PC-3 (cell line): ENCODE results near the gene GPR45. TPM values are rescaled to one million over a fixed set of nuclear protein-coding genes. Genes with fewer than 3 reads are reported as not detected.

Experiments
- ATAC-seq: fragments of 200-7000 bp; cut with Tn5 transposase; 2 replicates; pipeline ENCODE4 v1.9.1; 2020; ENCODE audit warnings: mild to moderate bottlenecking, moderate library complexity
- BruUV-seq: library from RNA; stranded (reverse); fragments of 400-500 nt; replicated peaks from 2 replicates; lab custom pipeline; 2021; lab: Mats Ljungman, UMichigan
- CTCF ChIA-PET: fragments of 300-600 bp; sonication (Branson Sonifier 250); formaldehyde crosslinking; loops from one replicate; lab custom pipeline; 2022; ENCODE audit warnings: antibody characterized with exemption; lab: Charles Lee
- POLR2A ChIA-PET: fragments of 300-600 bp; sonication (Branson Sonifier 250); formaldehyde crosslinking; loops from one replicate; lab custom pipeline; 2022; ENCODE audit warnings: antibody characterized with exemption; ENCODE audit not compliant: unreplicated experiment; lab: Charles Lee
- DNase-seq: peaks from one replicate; pipeline ENCODE4 v3.0.0-alpha.2; 2015
- H2AFZ ChIP-seq: fragments of 300-600 bp; sonication (generic); 2 replicates; pipeline ENCODE4 v1.6.0; 2016; ENCODE audit warnings: antibody characterized with exemption, low read length
- H3F3A ChIP-seq: fragments of 300-600 bp; sonication (generic); one replicate; pipeline ENCODE4 v1.6.0; 2017; ENCODE audit warnings: antibody characterized with exemption, low read length, control low read depth, mild to moderate bottlenecking; ENCODE audit not compliant: unreplicated experiment
- H3K27ac ChIP-seq: fragments of 300-600 bp; sonication (generic); 2 replicates; pipeline ENCODE4 v1.5.1; 2016; ENCODE audit warnings: mild to moderate bottlenecking, low read length
- H3K27me3 ChIP-seq: fragments of 300-600 bp; sonication (generic); 2 replicates; pipeline ENCODE4 v1.6.1; 2016; ENCODE audit warnings: low read length, mixed read lengths
- H3K36me3 ChIP-seq: fragments of 300-600 bp; sonication (generic); 2 replicates; pipeline ENCODE4 v1.6.1; 2016; ENCODE audit warnings: low read depth, mixed run types, low read length, mixed read lengths
- H3K4me1 ChIP-seq: fragments of 300-600 bp; sonication (generic); 2 replicates; pipeline ENCODE4 v1.5.1; 2016; ENCODE audit warnings: low read length; ENCODE audit not compliant: insufficient read depth
- H3K4me2 ChIP-seq: fragments of 300-600 bp; sonication (generic); 2 replicates; pipeline ENCODE4 v1.6.0; 2016; ENCODE audit warnings: low read length
- H3K4me3 ChIP-seq: fragments of 300-600 bp; sonication (generic); 2 replicates; pipeline ENCODE4 v1.5.1; 2016; ENCODE audit warnings: mild to moderate bottlenecking, low read length, mixed read lengths
- H3K79me2 ChIP-seq: fragments of 300-600 bp; sonication (generic); 2 replicates; pipeline ENCODE4 v1.6.1; 2017; ENCODE audit warnings: low read length, mixed read lengths
- H3K9ac ChIP-seq: fragments of 300-600 bp; sonication (generic); 2 replicates; pipeline ENCODE4 v1.6.0; 2016; ENCODE audit warnings: mild to moderate bottlenecking, low read length
- H3K9me2 ChIP-seq: fragments of 300-600 bp; sonication (generic); replicated peaks from 2 replicates; pipeline ENCODE4 v1.6.1; 2016; ENCODE audit warnings: mixed run types, low read length, mixed read lengths
- H3K9me3 ChIP-seq: fragments of 300-600 bp; sonication (generic); 2 replicates; pipeline ENCODE4 v1.6.1; 2016; ENCODE audit warnings: low read length, mixed read lengths
- H4K20me1 ChIP-seq: fragments of 300-600 bp; sonication (generic); 2 replicates; pipeline ENCODE4 v1.6.1; 2016; ENCODE audit warnings: low read length, mixed read lengths
- EZH2 ChIP-seq: fragments of 300-600 bp; sonication (generic); IDR thresholded peaks from one replicate; pipeline ENCODE4 v1.6.1; 2017; ENCODE audit warnings: antibody characterized with exemption, mild to moderate bottlenecking, low read length; ENCODE audit not compliant: unreplicated experiment
- EZH2phosphoT487 ChIP-seq: fragments of 300-600 bp; sonication (generic); IDR thresholded peaks from 2 replicates; pipeline ENCODE4 v1.6.1; 2018; ENCODE audit warnings: mild to moderate bottlenecking, antibody characterized with exemption, low read length, borderline replicate concordance
- intact Hi-C: fragments of 100-400 bp; cut with micrococcal nuclease; formaldehyde crosslinking; loops from 2 replicates; pipeline ENCODE4 v1.9.0; 2023
- total RNA-seq: library from RNA; depleted of rRNA; stranded (reverse); fragments of >200 nt; gene quantifications from 2 replicates; pipeline ENCODE4 v1.2.3, GENCODE V29; 2014; rRNA removed
- TF ChIP-seq, protein P1 (sequence below): fragments of 300-600 bp; sonication (generic); conservative IDR thresholded peaks from 2 replicates; pipeline ENCODE4 v1.5.1; 2017; ENCODE audit warnings: antibody characterized with exemption, low read depth, mild to moderate bottlenecking, low read length

GPR45 gene
- total RNA-seq, 1 experiment from 2014 or later: not detected

DNA sequence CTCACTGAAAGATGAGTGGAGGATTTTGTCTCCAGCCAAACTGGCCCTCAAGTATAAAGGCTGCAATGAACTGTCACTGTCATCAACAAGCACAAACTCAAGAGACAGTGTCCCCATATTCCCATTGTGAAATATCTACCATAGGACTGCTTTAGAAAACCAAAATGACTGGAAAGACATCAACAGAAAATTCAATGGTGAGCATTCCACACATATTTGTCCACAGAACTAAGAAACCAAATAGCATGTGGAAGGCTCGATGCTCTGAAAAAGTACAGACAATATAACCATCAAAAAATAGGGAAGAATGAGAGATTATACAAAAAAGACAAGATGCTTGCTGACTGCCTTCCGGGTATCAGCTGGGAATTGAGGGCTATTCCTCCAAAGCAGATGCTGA, 50.4 kb downstream of the GPR45 start:
- Histone ChIP-seq H3K9ac (no peak overlapping the region), H3K4me1 (no peaks in the 10 kb centered on the region), H3K27me3 (no peaks in the 10 kb centered on the region), H3K36me3 (peaks cover 22% of the 10 kb centered on the region), H3K9me3 (no peaks in the 10 kb centered on the region), H3K79me2 (no peaks in the 10 kb centered on the region), H3K4me2 (no peak overlapping the region), H3K4me3 (no peak overlapping the region), H4K20me1 (no peaks in the 10 kb centered on the region), H3F3A (no peaks in the 10 kb centered on the region), H3K9me2 (no peaks in the 10 kb centered on the region), H3K27ac (no peak overlapping the region), H2AFZ (no peak overlapping the region)
- ATAC-seq: no peak
- ChIA-PET POLR2A (no interaction called here), CTCF (no interaction called here)
- no TSS peak for BruUV-seq
- no peak for DNase-seq
- intact Hi-C loops: loop anchor here (5.0 kb wide), 1 partner anchor 35 kb away; the partner anchor contains the start of gene TGFBRAP1
- TF ChIP-seq, protein P1, sequence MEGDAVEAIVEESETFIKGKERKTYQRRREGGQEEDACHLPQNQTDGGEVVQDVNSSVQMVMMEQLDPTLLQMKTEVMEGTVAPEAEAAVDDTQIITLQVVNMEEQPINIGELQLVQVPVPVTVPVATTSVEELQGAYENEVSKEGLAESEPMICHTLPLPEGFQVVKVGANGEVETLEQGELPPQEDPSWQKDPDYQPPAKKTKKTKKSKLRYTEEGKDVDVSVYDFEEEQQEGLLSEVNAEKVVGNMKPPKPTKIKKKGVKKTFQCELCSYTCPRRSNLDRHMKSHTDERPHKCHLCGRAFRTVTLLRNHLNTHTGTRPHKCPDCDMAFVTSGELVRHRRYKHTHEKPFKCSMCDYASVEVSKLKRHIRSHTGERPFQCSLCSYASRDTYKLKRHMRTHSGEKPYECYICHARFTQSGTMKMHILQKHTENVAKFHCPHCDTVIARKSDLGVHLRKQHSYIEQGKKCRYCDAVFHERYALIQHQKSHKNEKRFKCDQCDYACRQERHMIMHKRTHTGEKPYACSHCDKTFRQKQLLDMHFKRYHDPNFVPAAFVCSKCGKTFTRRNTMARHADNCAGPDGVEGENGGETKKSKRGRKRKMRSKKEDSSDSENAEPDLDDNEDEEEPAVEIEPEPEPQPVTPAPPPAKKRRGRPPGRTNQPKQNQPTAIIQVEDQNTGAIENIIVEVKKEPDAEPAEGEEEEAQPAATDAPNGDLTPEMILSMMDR: no peak
- TF ChIP-seq EZH2: no peak
- TF ChIP-seq EZH2phosphoT487: no peak

Other genes starting within 250 kb of the GPR45 start
- gene MRPS9, start 203.7 kb upstream of the GPR45 start, total RNA-seq: 59.7 and 64.0 TPM in 2 replicates
- 26.5 and 27.3 TPM in 2 replicates for gene TGFBRAP1, start 88.0 kb downstream of the GPR45 start, total RNA-seq
- gene C2orf49, start 95.8 kb downstream of the GPR45 start, total RNA-seq: 7.2 and 11.6 TPM in 2 replicates
- 118 and 125 TPM in 2 replicates for gene FHL2, start 157.3 kb downstream of the GPR45 start, total RNA-seq